Fibroblast of skin of right biceps (primary cell): Measurements from ENCODE around the gene ANKRD30B.
"Not testable (repeated sequence)": the region's sequence is repeated elsewhere in the genome, so short reads cannot be mapped to it uniquely, and the experiment has no call there.

ENCODE experiments used
- DNase-seq: peaks from one replicate; pipeline ENCODE4 v3.0.0-alpha.2; 2013

Gene ANKRD30B

GRCh38 chr18:14858514-14858913 is 110.5 kb downstream of the ANKRD30B start:
- not testable (repeated sequence) for DNase-seq

DNA sequence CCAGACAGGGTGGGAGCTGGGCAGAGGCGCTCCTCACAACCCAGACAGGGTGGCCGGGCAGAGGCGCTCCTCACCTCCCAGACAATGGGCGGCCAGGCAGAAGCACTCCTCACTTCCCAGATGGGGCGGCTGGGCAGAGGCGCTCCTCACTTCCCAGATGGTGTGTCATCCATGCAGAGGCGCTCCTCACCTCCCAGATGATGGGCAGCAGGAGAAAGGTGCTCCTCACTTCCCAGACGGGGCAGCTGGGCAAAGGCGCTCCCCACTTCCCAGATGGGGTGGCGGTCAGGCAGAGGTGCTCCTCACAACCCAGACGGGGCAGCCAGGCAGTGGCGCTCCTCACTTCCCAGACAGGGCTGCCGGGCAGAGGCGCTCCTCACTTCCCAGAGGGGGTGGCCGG is 112.0 kb downstream of the ANKRD30B start:
- not testable (repeated sequence) for DNase-seq

DNA sequence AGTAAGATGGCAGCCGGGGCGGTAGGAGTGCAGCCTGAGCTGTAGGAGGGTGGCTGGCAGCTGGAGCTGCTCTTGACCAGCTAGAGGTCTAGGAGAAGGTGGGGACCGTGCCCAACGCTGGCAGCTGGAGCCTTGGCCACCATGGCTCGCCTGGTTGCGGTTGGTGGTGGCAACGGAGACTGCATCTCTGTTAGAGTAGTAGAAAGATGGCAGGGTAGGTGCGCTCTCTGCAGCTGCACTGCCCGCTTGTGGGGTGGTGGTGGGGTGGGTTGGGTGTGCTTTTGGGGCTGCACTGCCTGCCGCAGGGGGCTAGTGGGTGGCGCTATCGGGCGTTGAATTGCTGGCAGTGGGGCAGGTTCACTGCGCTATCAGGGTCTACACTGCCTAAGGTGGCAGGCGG is 118.5 kb downstream of the ANKRD30B start:
- DNase-seq: not testable (repeated sequence)

DNA sequence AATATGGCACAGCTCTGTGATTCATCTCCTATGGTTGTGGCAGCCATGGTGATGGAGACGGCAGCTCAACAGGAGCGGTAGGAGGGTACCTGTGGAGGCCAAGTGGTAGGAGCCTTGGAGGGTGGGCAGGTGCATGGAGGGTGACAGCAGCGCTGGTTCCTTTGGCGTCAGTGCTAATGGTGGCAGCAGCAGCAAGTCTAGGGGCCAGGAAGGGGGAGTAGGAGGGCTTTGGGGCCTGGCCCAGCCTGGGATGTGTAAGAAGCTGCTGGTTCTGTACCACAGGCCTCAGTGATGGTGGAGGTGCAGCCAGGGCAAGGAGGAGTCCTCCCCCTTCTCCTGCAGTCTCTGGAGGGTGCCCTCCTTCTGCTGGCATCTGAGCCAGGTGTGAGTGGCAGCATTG is 120.0 kb downstream of the ANKRD30B start:
- not testable (repeated sequence) for DNase-seq

DNA sequence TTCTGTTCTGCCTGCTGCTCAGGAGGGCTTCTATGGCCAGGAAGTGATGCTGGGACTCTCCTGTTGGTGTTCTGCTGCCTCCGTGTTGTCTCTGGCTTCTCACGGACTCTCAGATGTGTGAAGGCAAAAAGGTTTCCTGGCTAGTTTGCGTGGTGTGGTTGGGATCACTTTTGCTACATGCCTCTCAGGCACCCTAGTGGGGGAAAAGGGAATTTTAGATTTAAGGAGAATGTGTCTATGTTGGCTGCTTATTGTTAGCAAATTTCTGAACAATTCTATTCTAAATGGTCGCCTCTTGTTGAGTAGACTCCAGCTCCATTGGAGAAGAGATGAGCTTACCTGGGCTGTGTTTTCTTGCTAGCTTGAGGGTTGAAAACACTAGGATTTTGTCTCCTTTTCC is 120.9 kb downstream of the ANKRD30B start:
- not testable (repeated sequence) for DNase-seq

DNA sequence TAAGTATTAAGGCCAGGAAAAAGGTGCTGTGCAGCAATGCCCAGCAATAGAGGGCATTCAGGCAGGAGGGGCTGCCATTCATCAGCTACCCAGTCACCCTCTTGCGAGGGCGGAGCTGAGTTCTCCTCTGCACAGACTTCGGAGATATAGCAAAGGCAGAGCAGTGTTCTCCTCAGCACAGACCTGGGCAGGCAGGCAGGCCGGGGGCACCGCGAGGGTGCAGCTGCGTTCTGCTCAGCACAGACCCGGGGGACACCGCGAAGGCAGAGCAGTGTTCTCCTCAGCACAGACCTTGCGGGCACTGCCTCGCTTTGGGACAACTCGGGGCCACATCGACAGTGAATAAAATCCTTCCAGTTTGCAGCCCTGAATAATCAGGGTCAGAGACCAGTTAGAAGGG is 130.9 kb downstream of the ANKRD30B start:
- not testable (repeated sequence) for DNase-seq

DNA sequence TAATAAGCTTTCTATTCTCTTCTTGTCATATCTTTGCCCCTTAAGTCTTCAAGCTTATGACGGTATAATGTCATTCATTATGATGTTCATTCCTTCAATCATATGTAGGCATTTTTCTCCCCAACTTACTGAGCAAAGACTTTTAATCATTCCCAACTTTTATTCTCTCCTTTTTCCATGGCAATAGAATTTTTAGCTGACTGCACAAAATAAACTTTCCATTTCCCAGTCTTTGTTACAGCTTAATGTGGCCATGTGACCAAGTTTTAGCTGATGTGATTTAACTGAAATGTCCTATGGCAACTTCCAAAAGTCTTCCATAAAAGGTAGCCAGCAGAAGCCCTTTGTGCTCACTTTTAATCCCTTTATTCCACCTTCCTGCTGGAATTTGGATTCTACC is 152.5 kb downstream of the ANKRD30B start:
- no peak for DNase-seq
